ENCODE measurements around the gene EGR2.

The EGR2 gene

DNA sequence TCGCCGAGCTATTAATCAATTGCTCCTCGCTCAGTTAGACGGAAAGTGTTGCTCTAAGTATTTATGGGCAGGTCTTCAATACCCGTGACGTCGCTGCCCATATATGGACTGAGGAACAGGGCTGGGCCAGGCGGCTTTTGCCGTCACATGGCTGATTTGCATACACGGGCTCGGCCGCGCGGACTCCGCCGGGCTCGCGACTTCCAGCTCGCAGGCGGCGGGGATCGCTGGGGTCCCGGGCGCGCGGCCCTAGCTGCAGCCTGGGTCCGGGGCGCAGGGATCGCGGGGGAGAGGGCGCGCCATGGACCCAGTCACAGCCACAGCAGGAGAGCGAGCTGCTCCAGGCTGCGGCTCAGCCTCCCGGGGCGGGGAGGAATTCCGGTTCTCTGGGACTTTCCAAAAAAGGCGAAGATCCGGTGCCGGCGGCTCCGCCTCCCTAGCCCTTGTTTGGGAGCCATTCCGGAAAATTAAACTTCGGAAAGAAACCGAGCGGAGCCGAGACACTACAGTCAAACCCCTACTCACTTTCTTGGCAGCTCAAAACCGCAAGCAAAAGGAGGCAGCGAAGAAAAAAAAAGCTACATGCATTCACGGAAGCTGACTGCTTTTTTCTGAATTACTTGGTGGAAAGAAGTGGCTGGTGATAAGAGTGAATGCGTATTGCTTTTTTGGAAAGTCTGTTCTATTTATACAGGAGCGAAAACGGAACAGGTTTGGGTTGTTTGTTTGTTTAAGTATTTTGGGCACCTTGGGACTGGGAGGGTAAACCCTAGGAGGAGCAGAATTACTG is at the start of gene EGR2:
EGR2 (minus strand) TSS at position 36 of the 790 bp plus-strand sequence. CDS start 337 bp downstream, outside the sequence.
- DNase-seq (ENCODE audit: low read depth), result peak; percentile 90

DNA sequence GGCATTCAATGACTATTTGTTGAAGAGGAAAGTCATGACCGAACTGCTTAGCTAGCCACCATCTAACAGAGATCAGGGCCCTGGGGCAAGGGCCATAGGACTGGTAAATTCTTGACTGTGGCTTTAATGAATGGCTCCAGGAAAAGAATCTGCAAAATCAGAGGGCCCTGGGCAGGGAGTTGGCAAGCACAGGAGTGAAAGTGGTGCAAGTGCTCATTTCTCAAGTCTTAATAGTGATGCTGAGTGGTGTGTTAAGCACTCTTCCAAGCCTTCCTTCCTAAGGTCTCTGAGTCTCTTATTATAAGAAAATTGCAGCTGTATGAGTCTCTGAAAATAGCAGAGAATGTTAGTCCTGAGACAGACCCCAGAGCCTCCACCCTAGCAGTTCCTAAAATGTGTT is 46.3 kb upstream of the EGR2 start:
- DNase-seq (ENCODE audit: low read depth), result no peak

- DNase-seq (ENCODE audit: low read depth), result no peak
Measured at GRCh38 chr10:62861507-62861906, 45.3 kb upstream of the EGR2 start.

- no peak for DNase-seq (ENCODE audit: low read depth)
Measured at GRCh38 chr10:62860946-62861345, 44.8 kb upstream of the EGR2 start.

- no peak for DNase-seq (ENCODE audit: low read depth)
Measured at GRCh38 chr10:62858364-62858763, 42.2 kb upstream of the EGR2 start.

DNA sequence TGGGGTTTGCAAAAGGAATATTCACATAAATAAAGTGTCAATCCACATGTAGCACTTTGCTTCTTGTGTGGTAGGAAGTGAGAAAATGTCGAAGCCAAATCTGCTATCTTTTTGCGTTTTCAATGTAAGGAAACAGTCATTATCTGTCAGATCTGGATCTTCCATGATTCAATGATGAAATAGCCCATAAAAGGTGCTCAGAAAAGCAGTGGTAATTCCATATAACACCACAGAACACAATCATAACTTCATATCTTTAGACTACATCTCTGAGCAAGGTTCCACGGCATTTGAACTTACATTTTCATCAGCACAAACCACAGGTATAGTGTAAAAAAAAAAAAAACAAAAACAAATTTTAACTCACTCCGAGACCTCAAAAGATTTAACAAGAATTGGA is 39.9 kb upstream of the EGR2 start:
- no peak for DNase-seq (ENCODE audit: low read depth)

- peak; percentile 42 for DNase-seq (ENCODE audit: low read depth)
Measured at GRCh38 chr10:62853710-62854109, 37.5 kb upstream of the EGR2 start.

DNA sequence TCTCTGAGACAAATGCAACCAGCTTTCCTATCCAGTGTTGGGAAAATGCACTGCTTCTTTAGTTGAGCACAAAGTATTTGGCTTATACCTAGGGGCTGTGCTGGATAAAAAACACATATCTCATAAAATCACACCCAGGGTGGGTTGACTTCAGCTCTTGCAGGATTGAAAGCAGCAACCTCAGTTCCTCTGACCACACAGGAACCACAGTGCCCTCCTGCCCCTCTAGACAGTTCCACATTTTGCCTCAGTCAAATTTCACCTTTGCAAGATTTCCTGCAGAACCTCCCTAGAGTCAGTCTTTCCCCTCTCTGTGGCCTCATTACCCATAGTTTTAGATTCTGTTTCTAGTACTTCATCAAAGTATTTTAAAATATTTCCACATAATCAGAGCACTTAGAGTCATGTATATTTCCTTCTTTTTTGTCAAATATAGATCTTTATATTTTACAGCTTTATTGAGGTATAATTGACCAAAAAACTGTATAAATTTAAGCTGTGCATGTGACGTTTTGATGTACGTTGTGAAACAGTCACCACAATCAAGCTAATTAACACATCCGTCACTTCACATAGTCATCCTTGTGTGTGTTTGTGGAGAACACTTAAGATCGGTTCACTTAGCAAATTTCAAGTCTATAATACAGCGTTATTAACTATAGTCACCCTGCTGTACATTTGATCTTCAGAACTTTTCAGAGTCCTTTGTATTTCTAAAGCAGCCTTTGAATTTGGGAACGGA is 37.0 kb upstream of the EGR2 start:
- no peak for DNase-seq (ENCODE audit: low read depth)

- DNase-seq (ENCODE audit: low read depth), result no peak
Measured at GRCh38 chr10:62851442-62851841, 35.3 kb upstream of the EGR2 start.

GRCh38 chr10:62850646-62851045 is 34.5 kb upstream of the EGR2 start:
- DNase-seq (ENCODE audit: low read depth), result no peak

- no peak for DNase-seq (ENCODE audit: low read depth)
Measured at GRCh38 chr10:62847433-62847832, 31.3 kb upstream of the EGR2 start.

GRCh38 chr10:62844280-62845011 is 28.3 kb upstream of the EGR2 start:
- no peak for DNase-seq (ENCODE audit: low read depth)

GRCh38 chr10:62843600-62843999 is 27.4 kb upstream of the EGR2 start:
- DNase-seq (ENCODE audit: low read depth), result no peak

DNA sequence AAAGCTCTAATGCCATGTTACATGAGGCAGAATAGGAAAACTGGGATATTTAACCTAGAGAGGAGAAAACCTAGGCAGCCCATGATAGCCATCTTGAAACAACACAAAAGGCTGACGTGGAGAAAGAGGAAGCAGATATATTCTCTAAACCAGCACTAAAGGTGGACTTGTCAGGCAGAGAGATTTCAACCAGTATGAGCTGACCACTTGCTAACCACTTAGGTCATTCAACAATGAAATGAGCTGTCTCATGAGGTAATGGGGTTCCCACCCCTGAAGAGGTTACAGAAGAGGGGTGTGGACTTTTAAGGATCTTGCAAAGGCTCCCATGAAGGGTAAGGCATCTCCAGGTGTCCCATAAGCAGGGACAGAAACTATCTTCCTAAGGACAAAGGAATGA is 26.8 kb upstream of the EGR2 start:
- no peak for DNase-seq (ENCODE audit: low read depth)

DNA sequence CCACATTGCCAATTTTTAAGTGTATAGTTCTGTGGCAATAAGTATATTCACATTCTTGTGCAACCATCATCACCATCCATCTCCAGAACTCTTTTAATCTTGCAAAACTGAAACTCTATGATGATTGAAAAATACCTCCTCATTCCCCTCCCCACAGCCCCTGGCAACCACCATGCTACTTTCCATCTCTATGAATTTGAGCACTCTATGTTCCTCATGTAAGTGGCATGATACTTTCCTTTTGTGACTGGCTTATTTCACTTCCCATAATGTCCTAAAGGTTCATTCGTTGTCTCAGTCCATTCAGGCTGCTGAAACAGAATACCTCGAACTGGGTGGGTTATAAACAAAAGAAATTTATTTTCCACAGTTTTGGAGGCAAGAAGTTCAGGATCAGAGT is 23.4 kb upstream of the EGR2 start:
- DNase-seq (ENCODE audit: low read depth), result no peak

- no peak for DNase-seq (ENCODE audit: low read depth)
Measured at GRCh38 chr10:62831346-62831745, 15.2 kb upstream of the EGR2 start.

GRCh38 chr10:62830679-62831078 is 14.5 kb upstream of the EGR2 start:
- no peak for DNase-seq (ENCODE audit: low read depth)

GRCh38 chr10:62829622-62830021 is 13.5 kb upstream of the EGR2 start:
- no peak for DNase-seq (ENCODE audit: low read depth)

DNA sequence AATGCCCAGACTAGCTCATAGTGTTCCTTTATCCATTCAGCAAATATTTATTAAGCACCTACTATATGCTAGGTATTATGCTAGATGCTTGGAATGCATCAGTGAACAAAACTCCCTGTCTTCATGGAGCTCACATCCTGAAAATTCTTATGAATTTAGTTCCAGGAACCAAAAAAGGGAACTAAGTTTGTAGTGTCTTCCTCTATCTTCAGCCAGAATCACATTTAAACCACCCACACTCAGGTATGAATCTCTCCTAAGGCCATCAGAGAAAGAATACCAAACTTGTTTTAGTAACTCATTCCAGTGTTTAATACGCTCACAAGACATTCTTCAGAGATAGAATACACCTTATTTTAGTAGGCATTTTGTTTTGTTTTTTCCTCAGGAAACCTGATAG is 10.1 kb upstream of the EGR2 start:
- DNase-seq (ENCODE audit: low read depth), result no peak

DNA sequence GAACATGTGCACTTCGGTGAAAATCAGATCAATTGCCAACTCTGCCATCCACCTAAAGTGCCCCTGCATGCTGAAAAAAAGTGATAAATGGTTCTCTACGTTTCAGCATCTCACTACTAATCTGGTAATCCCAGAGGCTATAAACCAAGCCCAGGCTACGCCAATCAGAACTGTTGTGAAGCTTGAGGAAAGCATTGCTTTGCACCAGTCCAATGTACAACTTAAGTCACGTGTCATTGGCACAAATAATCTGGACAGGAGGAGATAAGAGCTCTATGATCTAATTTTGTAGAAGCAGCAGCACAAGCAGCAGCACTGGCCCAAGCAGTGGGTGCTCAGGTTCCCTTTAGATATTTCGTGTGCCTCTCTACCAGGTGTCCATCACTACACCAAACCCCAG is 4.4 kb upstream of the EGR2 start:
- no peak for DNase-seq (ENCODE audit: low read depth)

DNA sequence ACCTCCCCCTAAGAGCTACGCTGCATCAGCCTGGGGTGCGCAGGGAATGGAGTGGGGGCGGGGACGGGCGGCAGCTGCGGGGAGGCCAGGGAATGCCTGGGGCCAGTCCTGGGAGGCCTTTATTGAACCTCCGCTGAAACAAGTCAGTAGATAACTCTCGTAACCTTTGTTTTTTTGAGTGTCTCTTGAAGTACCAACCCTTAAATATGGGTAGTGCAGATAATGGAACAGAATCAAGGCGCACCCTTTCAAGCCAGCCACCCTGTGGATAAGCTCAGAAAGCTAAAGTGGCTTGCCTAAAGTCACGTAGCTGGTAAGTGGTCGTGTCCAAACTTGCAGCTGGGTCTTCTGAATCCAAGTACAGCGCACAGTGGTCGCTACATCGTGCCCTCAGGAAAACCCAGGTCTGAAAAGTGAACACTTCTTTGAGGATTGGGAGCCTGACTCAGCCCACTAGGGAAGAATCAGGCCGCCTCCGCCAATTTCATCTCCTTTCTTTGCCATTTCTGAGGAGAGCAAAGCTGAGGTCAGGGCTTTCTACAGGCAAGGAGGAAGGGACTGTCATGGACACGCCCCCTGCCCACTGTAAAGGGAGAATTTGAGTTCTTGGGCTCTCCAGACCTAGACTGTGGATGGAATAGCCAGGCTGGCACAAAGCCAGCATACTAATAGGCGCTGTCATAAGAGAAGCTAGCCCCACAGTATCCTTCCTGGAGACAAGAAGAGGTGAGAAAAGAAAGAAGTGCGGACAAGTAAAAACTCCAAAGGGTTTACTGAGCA is 3.2 kb upstream of the EGR2 start:
- no peak for DNase-seq (ENCODE audit: low read depth)

DNA sequence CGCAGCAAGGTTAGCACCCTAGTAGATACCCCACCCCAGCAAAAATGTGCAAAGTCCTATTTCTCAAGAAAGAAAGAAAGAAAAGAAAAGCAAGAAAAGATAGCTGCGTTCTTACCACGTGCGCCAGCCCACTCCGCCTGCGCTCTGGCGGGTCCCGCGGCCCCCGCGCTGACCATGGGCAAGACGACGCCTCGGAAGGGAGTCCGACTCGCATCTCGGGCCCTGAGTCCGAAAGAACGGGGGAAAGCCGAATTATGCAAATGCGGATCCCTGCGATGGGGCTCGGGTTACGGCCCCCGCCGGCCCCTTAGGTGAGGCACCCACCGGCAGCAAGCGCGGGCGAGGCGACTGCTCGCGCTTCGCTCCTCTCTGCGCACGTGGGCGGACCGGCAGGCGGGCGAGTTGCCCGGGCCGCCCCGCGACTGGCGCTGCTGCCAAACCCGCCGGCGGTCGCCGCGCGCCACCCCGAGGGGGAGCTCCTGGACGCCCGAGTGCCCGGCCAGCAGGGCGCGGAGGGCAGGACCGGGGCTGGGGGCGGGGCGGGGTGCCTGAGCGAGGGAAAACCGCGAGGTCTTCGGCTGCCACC is 2.4 kb upstream of the EGR2 start:
- peak; percentile 69 for DNase-seq (ENCODE audit: low read depth)

All from stimulated activated CD8-positive, alpha-beta memory T cell treated with anti-CD3 and anti-CD28 coated beads, Interleukin-4, amount 100 ng/mL, for 24 hours (primary cell).